ENCODE results near the gene HAPLN2. TPM values are rescaled to one million over a fixed set of nuclear protein-coding genes. Genes with fewer than 3 reads are reported as not detected.

HAPLN2 gene
- total RNA-seq, 4 donors from 2014 or later = 0.83 to 5.1 (median 2.2) TPM

GRCh38 chr1:156673387-156674121 is 54.3 kb downstream of the HAPLN2 start:
- peaks cover 0 to 50% (median 15%) of the 10 kb centered on the region in 4 donors for H3K36me3 ChIP-seq
- DNase-seq (ENCODE audit: extremely low spot score) = no peak
- intact Hi-C loops (cut with DNase I) = no loop called here
- 68% methylated on average over 8 of the region's 8 CpGs for WGBS
- no peaks in the 10 kb centered on the region for H3K9me3 ChIP-seq
- peaks cover 0 to 17% (median 6%) of the 10 kb centered on the region in 4 donors for H3K27me3 ChIP-seq
- H3K27ac ChIP-seq (replicated peaks in 1 of 4) = peak overlapping the region; percentile 19 to 83 (median 79)
- H3K4me3 ChIP-seq = peak overlapping the region in 1 of 4 donors; percentile 21
- TF ChIP-seq EP300 (IDR thresholded peaks at IDR 0.05) (no peak), POLR2A (IDR thresholded peaks at IDR 0.05; ENCODE audit: low read depth) (no peak), POLR2AphosphoS5 (IDR thresholded peaks at IDR 0.05) (no peak)
- H3K4me1 ChIP-seq = peaks cover 68 to 81% (median 79%) of the 10 kb centered on the region in 4 donors

Other genes with a start within 250 kb of the HAPLN2 start
- 100 to 1,000 TPM in 3 of 4 donors, 10 to 100 TPM in 1; 78.0 to 138 (median 115) TPM for gene MEF2D, start 118.6 kb upstream of the HAPLN2 start, total RNA-seq
- 1 to 10 TPM in 1 of 4 donors, under 1 TPM in 2, not detected in 1; 0.06 to 1.1 (median 0.50) TPM for gene IQGAP3, start 46.9 kb upstream of the HAPLN2 start, total RNA-seq
- not detected for gene TTC24, start 39.7 kb upstream of the HAPLN2 start, total RNA-seq
- gene NAXE, start 27.6 kb upstream of the HAPLN2 start, total RNA-seq = 10 to 100 TPM; 73.5 to 98.0 (median 85.2) TPM
- 10 to 100 TPM; 22.6 to 32.8 (median 26.4) TPM for gene GPATCH4, start 17.9 kb upstream of the HAPLN2 start, total RNA-seq
- 1 to 10 TPM in 1 of 4 donors, under 1 TPM in 2, not detected in 1; 0.45 to 1.0 (median 0.99) TPM for gene BCAN, start 22.7 kb downstream of the HAPLN2 start, total RNA-seq
- 10 to 100 TPM; 16.6 to 37.4 (median 32.5) TPM for gene NES, start 58.0 kb downstream of the HAPLN2 start, total RNA-seq
- 1 to 10 TPM; 1.2 to 6.4 (median 2.7) TPM for gene CRABP2, start 86.2 kb downstream of the HAPLN2 start, total RNA-seq
- gene METTL25B, start 109.1 kb downstream of the HAPLN2 start, total RNA-seq = 10 to 100 TPM; 16.2 to 32.3 (median 18.0) TPM
- 10 to 100 TPM; 16.2 to 20.0 (median 19.0) TPM for gene ISG20L2, start 109.4 kb downstream of the HAPLN2 start, total RNA-seq
- 10 to 100 TPM; 43.5 to 67.4 (median 62.4) TPM for gene MRPL24, start 121.7 kb downstream of the HAPLN2 start, total RNA-seq
- 100 to 1,000 TPM; 124 to 239 (median 167) TPM for gene HDGF, start 132.3 kb downstream of the HAPLN2 start, total RNA-seq
- 10 to 100 TPM; 21.2 to 43.6 (median 38.7) TPM for gene PRCC, start 148.1 kb downstream of the HAPLN2 start, total RNA-seq
- 1 to 10 TPM in 1 of 4 donors, under 1 TPM in 2, not detected in 1; 0.83 to 2.7 (median 0.84) TPM for gene SH2D2A, start 197.4 kb downstream of the HAPLN2 start, total RNA-seq
- not detected for gene INSRR, start 239.7 kb downstream of the HAPLN2 start, total RNA-seq
- gene NTRK1, start 241.4 kb downstream of the HAPLN2 start, total RNA-seq = 1 to 10 TPM in 3 of 4 donors, under 1 TPM in 1; 0.58 to 2.5 (median 1.8) TPM

Data from esophagus muscularis mucosa (tissue), 4 donors.